ENCODE measurements around the gene PTTG2.

DNA sequence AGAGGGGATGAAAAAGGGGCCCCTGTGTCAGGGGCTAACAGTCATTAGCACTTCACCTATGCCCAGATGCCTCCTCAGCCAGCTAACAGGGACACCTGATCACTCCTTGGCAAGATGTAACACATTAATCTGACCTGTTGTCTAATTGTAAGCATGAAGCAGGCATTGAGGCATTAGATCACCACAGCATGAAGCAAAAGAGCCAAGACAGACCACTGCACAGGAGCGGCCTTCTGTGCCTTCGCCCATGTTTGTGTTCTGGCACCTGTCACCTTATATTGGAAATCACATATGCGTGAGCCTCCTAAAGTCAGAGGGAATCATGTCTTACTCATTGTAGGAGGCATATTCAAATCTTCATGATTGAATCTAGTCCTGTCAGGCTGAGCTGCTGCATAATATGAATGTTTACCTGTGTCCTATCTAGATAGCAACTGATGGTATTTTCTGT, 48.4 kb downstream of the PTTG2 start:
- TF ChIP-seq, protein P1, sequence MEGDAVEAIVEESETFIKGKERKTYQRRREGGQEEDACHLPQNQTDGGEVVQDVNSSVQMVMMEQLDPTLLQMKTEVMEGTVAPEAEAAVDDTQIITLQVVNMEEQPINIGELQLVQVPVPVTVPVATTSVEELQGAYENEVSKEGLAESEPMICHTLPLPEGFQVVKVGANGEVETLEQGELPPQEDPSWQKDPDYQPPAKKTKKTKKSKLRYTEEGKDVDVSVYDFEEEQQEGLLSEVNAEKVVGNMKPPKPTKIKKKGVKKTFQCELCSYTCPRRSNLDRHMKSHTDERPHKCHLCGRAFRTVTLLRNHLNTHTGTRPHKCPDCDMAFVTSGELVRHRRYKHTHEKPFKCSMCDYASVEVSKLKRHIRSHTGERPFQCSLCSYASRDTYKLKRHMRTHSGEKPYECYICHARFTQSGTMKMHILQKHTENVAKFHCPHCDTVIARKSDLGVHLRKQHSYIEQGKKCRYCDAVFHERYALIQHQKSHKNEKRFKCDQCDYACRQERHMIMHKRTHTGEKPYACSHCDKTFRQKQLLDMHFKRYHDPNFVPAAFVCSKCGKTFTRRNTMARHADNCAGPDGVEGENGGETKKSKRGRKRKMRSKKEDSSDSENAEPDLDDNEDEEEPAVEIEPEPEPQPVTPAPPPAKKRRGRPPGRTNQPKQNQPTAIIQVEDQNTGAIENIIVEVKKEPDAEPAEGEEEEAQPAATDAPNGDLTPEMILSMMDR (IDR thresholded peaks at IDR 0.05): no peak
- TF ChIP-seq POLR2AphosphoS5 (IDR thresholded peaks at IDR 0.05): no peak

Measured in upper lobe of left lung (tissue), 4 donors.